Measurements from ENCODE around the gene EOGT. TPM values are rescaled to one million over a fixed set of nuclear protein-coding genes. Genes with fewer than 3 reads are reported as not detected.

Gene EOGT
- polyA plus RNA-seq, 1 donor = 19.3 TPM

- DNase-seq (ENCODE audit: low read depth) = no peak
Measured at GRCh38 chr3:69009559-69010410, 3.7 kb downstream of the EOGT start.

GRCh38 chr3:69008980-69009379, 4.5 kb downstream of the EOGT start:
- no peak for DNase-seq (ENCODE audit: low read depth)

GRCh38 chr3:69005791-69006482, 7.5 kb downstream of the EOGT start:
- DNase-seq (ENCODE audit: low read depth) = no peak

- no peak for DNase-seq (ENCODE audit: low read depth)
Measured at GRCh38 chr3:69005071-69005790, 8.3 kb downstream of the EOGT start.

- DNase-seq (ENCODE audit: low read depth) = no peak
Measured at GRCh38 chr3:69004138-69004537, 9.3 kb downstream of the EOGT start.

GRCh38 chr3:68999605-69000004, 13.9 kb downstream of the EOGT start:
- no peak for DNase-seq (ENCODE audit: low read depth)

- DNase-seq (ENCODE audit: low read depth) = no peak
Measured at GRCh38 chr3:68999158-68999557, 14.3 kb downstream of the EOGT start.

GRCh38 chr3:68997887-68998286, 15.6 kb downstream of the EOGT start:
- DNase-seq (ENCODE audit: low read depth) = no peak

GRCh38 chr3:68996356-68996995, 17.0 kb downstream of the EOGT start:
- DNase-seq (ENCODE audit: low read depth) = no peak

- no peak for DNase-seq (ENCODE audit: low read depth)
Measured at GRCh38 chr3:68988740-68989139, 24.7 kb downstream of the EOGT start.

GRCh38 chr3:68987322-68987721, 26.2 kb downstream of the EOGT start:
- no peak for DNase-seq (ENCODE audit: low read depth)

- no peak for DNase-seq (ENCODE audit: low read depth)
Measured at GRCh38 chr3:68986496-68987208, 26.8 kb downstream of the EOGT start.

GRCh38 chr3:68985146-68985790, 28.2 kb downstream of the EOGT start:
- DNase-seq (ENCODE audit: low read depth) = no peak

- DNase-seq (ENCODE audit: low read depth) = no peak
Measured at GRCh38 chr3:68984011-68984530, 29.4 kb downstream of the EOGT start.

GRCh38 chr3:68977486-68978167, 35.9 kb downstream of the EOGT start:
- DNase-seq (ENCODE audit: low read depth) = no peak

- no peak for DNase-seq (ENCODE audit: low read depth)
Measured at GRCh38 chr3:68974711-68975110, 38.8 kb downstream of the EOGT start.

- no peak for DNase-seq (ENCODE audit: low read depth)
Measured at GRCh38 chr3:68973639-68974038, 39.8 kb downstream of the EOGT start.

GRCh38 chr3:68972358-68972979, 41.0 kb downstream of the EOGT start:
- no peak for DNase-seq (ENCODE audit: low read depth)

GRCh38 chr3:68964694-68965093, 48.8 kb downstream of the EOGT start:
- no peak for DNase-seq (ENCODE audit: low read depth)

Measured in forelimb muscle (tissue), 1 donor.